COR-L47 (cell line): ENCODE measurements around the gene SKP1.

Experiments used
- DNase-seq: peaks from one replicate; lab custom pipeline; 2025; lab: John Stamatoyannopoulos, UW

The SKP1 gene

GRCh38 chr5:134113902-134114875, 62.6 kb downstream of the SKP1 start, which contains the start of gene TCF7:
TCF7 (plus strand) TSS chr5:134114681; CDS start chr5:134114907, 226 bp downstream.
- DNase-seq = peak; percentile 43

DNA sequence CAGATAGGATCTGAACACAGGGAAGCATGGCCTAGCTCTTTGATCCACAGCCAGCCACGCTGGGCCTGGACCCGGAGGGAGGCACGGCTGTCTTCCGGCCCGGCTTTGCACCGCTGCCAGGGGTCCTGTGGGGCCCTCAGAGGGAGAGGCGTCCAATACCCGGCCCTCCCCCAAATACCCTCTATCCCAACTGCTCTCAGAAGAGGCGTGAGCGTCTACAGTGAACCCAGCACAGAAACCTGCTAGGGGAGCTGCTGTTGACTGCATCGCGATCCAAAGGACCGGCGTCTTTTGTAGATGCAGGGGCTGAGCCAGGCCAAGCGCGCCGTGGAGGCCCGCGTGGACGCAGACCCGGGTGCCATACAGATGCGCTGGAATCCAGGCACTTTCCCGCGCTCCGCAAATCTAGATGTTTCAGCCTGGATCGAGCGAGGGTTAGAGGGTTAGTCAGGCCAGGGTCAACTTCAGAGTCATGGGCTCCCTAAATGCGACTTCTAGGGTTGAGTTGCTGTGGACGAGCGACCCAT, 63.3 kb downstream of the SKP1 start:
- no peak for DNase-seq

DNA sequence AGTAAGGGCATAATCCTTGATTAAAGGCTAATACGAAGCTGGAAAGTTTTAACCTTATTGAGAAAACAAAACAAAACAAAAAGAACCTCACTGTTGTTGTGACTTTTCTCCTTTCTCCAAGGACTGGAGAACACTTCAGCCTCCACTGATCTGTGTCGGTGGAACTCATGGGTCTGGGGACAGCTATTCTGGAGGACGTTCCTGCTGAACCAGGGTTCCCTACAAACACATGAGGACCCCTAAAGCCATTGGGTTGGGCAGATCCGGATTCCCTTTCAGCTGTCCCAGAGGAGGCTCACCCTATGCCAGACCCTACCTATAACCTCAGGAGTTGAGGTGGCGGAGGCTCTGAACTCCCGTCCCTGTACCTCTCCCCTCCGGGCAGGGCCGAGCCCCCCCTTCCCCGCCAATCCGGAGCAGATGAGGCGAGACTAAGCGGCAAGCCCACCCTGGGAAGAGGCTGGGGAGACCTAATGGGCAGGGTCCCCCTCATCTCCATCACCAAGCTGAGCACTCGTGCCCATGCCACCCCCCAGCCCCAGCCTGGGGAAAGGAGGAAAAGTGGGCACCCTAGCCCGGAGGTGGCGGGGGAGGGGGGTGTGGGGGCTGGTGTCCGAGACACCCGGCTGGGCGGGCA, 63.9 kb downstream of the SKP1 start:
- no peak for DNase-seq

DNA sequence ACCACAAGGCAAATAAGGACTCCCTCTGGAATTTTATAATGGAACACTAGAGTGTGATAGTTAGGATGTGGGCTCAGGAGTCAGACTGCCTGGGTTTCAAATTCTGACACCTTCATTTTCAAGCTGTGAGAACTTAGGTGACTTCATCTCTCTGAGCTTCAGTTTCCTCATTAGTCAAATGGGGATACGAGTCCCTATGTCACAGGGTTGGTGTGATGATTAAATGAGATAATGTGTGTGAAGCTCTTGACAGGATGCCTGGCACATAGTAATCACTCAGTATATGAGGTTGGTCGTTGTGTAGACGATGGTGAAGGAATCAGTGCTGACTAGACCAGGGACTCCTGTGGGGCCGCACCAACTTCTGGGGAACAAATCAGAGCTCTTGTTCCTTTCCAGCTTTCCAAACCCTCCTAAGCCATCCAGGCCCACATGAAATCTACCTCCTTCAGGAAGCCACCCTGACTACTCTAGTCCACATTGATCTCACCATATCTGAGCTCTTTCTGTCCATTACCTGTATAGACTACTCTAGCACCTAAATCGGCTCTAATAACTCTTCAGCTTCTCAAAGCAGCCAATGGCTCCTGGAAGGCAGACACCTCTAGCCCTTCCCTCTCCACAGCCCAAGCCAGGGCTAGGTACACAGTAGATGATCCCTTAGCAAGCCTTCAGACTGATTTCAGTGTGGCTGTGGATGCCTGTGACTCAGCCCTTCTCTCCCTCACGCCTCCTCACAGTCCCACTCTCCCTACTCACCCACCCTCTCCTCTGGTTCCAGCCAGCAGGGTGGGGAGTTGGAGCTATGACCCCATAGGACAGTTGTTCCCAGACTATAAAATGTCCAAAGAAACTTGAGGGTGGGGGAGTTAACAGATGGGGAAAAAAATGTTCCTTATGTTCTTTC, 64.8 kb downstream of the SKP1 start:
- DNase-seq = no peak

DNA sequence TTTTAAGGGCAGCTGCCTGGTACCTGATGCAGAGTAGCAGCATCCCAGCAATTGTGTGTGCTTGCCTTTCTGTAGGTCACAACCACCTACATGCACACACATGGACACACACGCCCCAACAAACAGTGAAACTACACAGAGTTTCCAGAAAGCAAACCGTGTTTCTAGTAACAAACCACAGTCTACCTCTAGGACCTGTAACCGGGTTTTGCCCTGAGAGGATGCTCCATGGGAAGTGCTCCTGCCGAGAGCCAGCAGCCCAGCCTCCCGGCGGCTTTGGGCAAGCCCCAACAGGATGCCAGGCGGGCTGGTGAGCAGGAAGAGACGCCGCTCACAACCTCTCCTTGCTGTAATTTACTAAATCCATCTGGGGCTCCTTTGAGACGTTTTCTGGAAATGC, 66.4 kb downstream of the SKP1 start:
- peak; percentile 20 for DNase-seq

DNA sequence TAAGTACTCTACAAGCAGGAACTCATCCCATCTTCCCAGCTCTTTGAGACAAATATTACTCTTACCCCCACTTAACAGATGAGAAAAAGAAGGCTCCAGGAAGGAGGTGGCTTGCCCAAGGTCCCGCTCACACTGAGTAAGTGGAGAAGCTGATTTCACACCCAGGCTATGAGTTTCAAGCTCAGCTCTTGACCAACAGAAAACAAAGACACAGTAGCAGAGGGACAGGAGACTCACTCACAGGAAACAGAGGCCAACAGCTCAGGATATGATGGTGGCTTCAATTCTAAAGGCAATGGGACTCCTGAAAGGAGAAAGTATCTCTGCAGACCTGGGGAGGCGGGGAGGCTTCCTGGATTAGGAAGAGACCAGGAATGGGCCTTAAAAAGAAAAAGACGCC, 69.0 kb downstream of the SKP1 start:
- no peak for DNase-seq

DNA sequence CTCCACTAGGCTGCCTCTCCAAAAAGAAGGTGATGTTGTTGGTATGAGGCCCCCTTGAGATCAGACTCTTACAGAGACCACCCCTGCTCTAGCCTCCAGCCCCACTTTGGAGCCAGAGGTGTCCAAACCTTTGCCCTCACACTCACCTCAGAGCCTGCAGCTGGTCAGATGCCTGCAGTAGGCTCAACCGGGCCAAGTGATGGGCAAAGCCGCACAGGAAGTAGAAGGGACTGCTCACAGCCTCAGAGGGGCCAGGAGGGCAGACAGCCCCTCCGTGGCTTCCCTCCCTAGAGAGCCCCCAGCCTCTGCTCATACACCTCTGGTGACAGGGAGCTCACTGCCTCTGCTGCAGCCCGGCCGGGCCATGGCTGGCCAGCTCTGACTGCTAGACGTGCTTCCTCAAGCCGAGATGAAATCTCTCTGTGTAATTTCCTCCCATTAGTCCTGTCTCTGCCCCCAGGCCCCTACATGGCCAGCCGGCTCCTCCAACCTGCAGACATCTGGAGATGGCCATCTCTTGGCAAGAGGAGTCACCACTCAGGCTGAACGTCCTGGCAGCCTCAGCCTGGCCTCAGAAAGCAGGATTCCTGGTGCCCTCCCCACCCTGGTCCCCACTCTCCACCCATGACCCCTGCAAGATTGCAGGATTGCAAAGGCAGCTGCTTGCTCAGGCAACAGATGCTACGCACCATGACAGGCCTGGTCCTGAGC, 69.6 kb downstream of the SKP1 start:
- DNase-seq = no peak

GRCh38 chr5:134103998-134104654, 72.6 kb downstream of the SKP1 start:
- DNase-seq = no peak

DNA sequence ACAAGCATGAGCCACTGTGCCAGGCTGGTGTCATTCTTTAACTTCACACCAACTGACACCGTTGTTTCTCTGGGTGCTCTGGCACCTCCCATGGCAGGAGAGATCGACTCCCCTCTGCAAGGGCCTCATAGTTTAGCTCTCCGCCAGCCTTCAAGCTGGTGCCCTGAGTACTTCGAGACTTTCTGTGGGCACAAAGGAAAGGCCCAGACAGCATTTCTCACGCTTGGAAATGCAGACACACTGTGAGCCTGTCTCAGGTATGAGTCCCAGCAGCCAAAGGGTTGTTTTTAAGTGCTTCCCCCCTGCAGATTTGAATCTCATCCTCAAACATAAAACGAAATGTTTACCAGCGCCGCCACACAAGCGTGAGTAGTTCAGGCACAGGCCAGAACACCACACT, 73.4 kb downstream of the SKP1 start:
- DNase-seq = no peak

DNA sequence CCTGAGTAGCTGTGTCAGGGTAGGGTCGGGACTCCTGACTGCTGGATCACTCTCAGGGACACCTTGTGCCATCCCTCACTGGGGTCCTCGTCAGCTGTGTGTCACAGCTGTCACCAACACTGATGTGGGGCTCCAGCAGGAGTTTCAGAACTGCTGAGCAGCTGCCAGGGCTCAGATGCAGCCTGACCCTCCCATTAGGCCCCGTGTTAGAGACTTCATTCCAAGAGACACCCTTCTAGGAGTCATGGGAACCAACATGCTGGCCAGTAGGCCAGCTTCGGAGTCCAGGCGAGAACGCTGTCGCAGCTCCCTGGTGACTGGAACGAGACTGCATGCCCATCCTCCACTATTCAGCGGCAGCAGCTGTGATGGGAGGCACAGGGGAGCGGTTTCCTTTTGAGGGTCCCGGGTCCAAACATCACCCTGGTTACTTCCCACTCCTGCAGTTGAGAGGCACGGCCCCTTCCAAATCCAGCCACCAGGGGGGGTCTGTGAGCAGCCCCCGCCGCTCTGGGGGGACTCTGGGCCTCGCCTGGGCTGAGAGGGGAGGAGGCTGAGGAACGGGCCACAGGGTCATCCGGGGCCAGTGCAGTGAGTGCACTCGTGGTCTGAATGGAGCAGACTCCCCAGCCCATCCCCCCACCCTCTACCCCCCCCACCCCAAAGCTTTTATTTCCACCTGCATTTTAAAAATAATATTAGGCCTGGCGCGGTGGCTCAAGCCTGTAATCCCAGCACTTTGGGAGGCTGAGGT, 74.9 kb downstream of the SKP1 start:
- DNase-seq = no peak

DNA sequence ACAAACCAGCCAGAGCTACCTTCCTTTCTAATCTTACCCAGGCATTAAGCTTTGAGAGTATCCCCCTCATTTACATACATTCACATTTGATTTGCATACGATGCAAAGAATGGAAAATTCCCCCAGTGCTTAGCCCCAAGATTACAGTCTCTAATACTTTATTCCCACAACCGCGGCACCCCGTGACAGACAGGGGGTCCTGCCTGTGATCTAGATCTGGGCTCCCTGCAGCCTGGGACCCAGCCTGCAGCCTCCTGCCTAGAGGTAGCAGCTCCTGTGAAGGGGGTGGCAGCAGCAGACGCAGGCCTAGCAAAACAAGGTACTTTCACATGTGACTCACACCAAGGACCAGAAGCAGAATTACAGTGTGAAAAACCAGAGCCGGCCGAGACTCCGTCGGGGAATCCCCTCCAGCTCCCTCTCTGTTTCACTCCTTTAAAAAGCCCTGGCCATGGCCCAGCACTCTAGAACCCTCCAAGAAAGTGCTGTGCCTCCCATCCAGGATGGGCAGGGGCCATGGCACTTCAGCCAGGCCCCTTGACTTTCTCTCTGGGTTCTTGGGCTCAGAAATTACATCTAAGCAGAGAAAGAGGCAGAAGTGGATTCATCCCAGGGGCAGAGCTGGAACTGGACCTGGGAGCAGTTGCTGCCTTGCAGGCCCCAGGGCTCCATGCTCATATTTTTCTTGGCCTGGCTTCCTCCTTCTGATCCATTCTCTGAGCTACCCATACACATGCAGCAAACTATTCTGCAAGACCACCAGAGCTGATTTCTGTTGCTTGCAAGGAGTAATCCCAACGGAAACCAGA, 76.3 kb downstream of the SKP1 start:
- DNase-seq = no peak

DNA sequence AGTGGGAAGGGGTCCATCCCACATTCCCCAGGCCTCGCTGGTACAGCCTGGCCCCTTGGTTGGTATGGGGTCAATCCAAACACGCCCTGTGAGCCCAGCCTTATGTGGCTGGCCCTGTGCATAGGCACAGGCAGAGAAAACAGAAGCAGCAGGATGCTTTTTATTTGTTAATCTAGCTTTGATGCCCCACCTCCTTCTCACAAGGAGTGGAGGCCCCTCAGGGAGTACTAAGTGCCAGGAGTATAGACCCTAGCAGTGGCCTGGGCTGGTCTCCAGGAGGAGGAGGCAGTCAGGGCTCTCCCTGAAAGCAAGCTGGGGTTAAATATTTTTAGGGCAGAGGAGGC, 76.8 kb downstream of the SKP1 start:
- no peak for DNase-seq

- no peak for DNase-seq
Measured at GRCh38 chr5:134099288-134099872, 77.4 kb downstream of the SKP1 start.
